Measurements from ENCODE around the gene IGSF3. TPM values are rescaled to one million over a fixed set of nuclear protein-coding genes. Genes with fewer than 3 reads are reported as not detected.
A peak's percentile ranks its signal among the peaks of the same experiment; 100 is the strongest.

IGSF3 gene
- total and polyA plus RNA-seq, 10 of the 15 experiments (the other 5 are each of a cell fraction or from before 2014, with no cell fraction given): 1.4 to 18.0 (median 9.6) TPM

GRCh38 chr1:116667575-116668105 lies at the start of gene IGSF3 (continued):
- peak in 1 of 2 experiments; percentile 59; a peak in 1 of 4 replicates for TF ChIP-seq BHLHE40 (IDR thresholded peaks at IDR 0.05; ENCODE audit: borderline replicate concordance in 1 of 2, low read depth in 2 of 2, low read length in 1 of 2)

- Histone ChIP-seq H3K4me1 (ENCODE audit: control insufficient read depth, insufficient read depth, low read length) (no peaks in the 10 kb centered on the region), H3K4me3 (no peak overlapping the region), H3K36me3 (ENCODE audit: control insufficient read depth in 2 of 2, insufficient read depth in 2 of 2, low read length in 1 of 2) (no peaks in the 10 kb centered on the region), H3K4me2 (ENCODE audit: control insufficient read depth, insufficient read depth) (no peak overlapping the region), H3K27ac (ENCODE audit: control insufficient read depth, insufficient read depth) (no peak overlapping the region), H3K79me2 (ENCODE audit: control insufficient read depth, insufficient read depth, low read length) (no peaks in the 10 kb centered on the region), H3K9ac (ENCODE audit: control insufficient read depth, insufficient read depth, low read length) (no peak overlapping the region), H3K9me3 (replicated peaks; ENCODE audit: control insufficient read depth, insufficient read depth, low read length) (peaks cover 4% of the 10 kb centered on the region; the same call in 2 of the 3 replicates), H4K20me1 (ENCODE audit: control insufficient read depth, insufficient read depth) (no peaks in the 10 kb centered on the region), H2AFZ (ENCODE audit: control insufficient read depth, low read depth, low read length) (no peak overlapping the region), H3K27me3 (replicated peaks in 1 of 2; ENCODE audit: control insufficient read depth in 2 of 2, insufficient read depth in 2 of 2, low read length in 1 of 2) (no peaks in the 10 kb centered on the region)
- ChIA-PET SMC1A (ENCODE audit: uncharacterized antibody, unreplicated experiment) (interaction anchor here (0.6 to 1.3 kb wide), 5 partner anchors 9 to 343 kb away, joined by 3 to 4 read pairs (median 3); partner anchors contain the start of gene TTF2), CTCF (interaction anchor here (0.6 to 1.6 kb wide), 6 partner anchors 8 to 144 kb away, joined by 3 to 5 read pairs (median 4); no protein-coding TSS in a partner anchor), POLR2A (interaction anchor here (0.9 kb wide), 1 partner anchor 108 kb away, joined by 4 read pairs; no protein-coding TSS in a partner anchor), RAD21 (ENCODE audit: unreplicated experiment) (interaction anchor here (0.8 kb wide), 1 partner anchor 8 kb away, joined by 6 read pairs; no protein-coding TSS in a partner anchor)
- intact Hi-C loops (cut with micrococcal nuclease; ENCODE audit: unreplicated experiment): no loop called here
- TF ChIP-seq MXI1 (IDR thresholded peaks at IDR 0.05; ENCODE audit: low read depth, low read length) (no peak), REST (IDR thresholded peaks at IDR 0.05; ENCODE audit: low read depth, low read length) (no peak), KLF5 (IDR thresholded peaks at IDR 0.05; ENCODE audit: partially characterized antibody) (no peak), POLR2AphosphoS2 (IDR thresholded peaks at IDR 0.05; ENCODE audit: low read depth, low read length) (no peak), SMARCA5 (IDR thresholded peaks at IDR 0.05) (no peak), CBX3 (IDR thresholded peaks at IDR 0.05; ENCODE audit: borderline replicate concordance, low read depth) (no peak), IKZF1 (conservative IDR thresholded peaks at IDR 0.05) (no peak)
- TF ChIP-seq, protein P1, sequence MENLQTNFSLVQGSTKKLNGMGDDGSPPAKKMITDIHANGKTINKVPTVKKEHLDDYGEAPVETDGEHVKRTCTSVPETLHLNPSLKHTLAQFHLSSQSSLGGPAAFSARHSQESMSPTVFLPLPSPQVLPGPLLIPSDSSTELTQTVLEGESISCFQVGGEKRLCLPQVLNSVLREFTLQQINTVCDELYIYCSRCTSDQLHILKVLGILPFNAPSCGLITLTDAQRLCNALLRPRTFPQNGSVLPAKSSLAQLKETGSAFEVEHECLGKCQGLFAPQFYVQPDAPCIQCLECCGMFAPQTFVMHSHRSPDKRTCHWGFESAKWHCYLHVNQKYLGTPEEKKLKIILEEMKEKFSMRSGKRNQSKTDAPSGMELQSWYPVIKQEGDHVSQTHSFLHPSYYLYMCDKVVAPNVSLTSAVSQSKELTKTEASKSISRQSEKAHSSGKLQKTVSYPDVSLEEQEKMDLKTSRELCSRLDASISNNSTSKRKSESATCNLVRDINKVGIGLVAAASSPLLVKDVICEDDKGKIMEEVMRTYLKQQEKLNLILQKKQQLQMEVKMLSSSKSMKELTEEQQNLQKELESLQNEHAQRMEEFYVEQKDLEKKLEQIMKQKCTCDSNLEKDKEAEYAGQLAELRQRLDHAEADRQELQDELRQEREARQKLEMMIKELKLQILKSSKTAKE (IDR thresholded peaks at IDR 0.05; ENCODE audit: low read depth, poor library complexity, severe bottlenecking): no peak
- FAIRE-seq (no peak), ATAC-seq (no peak), DNase-seq (ENCODE audit: low read depth, low spot score) (no peak)
- BruUV-seq (replicated peaks): no TSS peak
- 41% methylated on average over 3 of the region's 3 CpGs for WGBS (ENCODE audit: insufficient coverage, insufficient replicate concordance, low lambda C conversion rate, missing lambda C conversion rate)
- in situ Hi-C loops (cut with MboI): no loop called here
Observed at GRCh38 chr1:116717318-116717717, 49.8 kb upstream of the IGSF3 start.
